Cardiac septum (tissue), 1 donor: Measurements from ENCODE around the gene MYADML2. TPM values are rescaled to one million over a fixed set of nuclear protein-coding genes. Genes with fewer than 3 reads are reported as not detected.

Source experiments
- DNase-seq: peaks from one replicate; pipeline ENCODE4 v3.0.0-alpha.2; 2020; ENCODE audit warnings: low spot score
- intact Hi-C: fragments of 100-400 bp; cut with DNase I; formaldehyde crosslinking; loops from one replicate; pipeline ENCODE4 v1.14.0; 2022
- total RNA-seq: library from RNA; stranded (reverse); fragmentation: NEBNext Ultra II Directional; extraction: Animal tissue kit (Norgen Biotek cat#: 25700); gene quantifications from one replicate; pipeline ENCODE4 v1.2.1, GENCODE V29; 2021
- donor health status: DM: no; HTN: no; CAD: no.

Gene MYADML2
- total RNA-seq, 1 donor from 2014 or later = 4.4 TPM

GRCh38 chr17:81980122-81980521 lies 33.1 kb upstream of the MYADML2 start:
- DNase-seq = no peak
- intact Hi-C loops = no loop called here

- intact Hi-C loops = loop anchor here (5.0 kb wide), 1 partner anchor 44 kb away; the partner anchor contains the start of genes CENPX and LRRC45
These were observed 31.7 kb upstream of the MYADML2 start for GRCh38 chr17:81978524-81979298.

GRCh38 chr17:81977211-81977808 lies 30.3 kb upstream of the MYADML2 start, which contains the start of gene ASPSCR1:
TSS of gene ASPSCR1 (plus strand) at chr17:81977629. CDS start at chr17:81977647, 18 bp downstream.
- intact Hi-C loops = loop anchor here (5.0 kb wide), 1 partner anchor 45 kb away; the partner anchor contains the start of genes CENPX and LRRC45
- DNase-seq = peak; percentile 95

More at GRCh38 chr17:81978524-81979298, 31.7 kb upstream of the MYADML2 start:
- no peak for DNase-seq

DNA sequence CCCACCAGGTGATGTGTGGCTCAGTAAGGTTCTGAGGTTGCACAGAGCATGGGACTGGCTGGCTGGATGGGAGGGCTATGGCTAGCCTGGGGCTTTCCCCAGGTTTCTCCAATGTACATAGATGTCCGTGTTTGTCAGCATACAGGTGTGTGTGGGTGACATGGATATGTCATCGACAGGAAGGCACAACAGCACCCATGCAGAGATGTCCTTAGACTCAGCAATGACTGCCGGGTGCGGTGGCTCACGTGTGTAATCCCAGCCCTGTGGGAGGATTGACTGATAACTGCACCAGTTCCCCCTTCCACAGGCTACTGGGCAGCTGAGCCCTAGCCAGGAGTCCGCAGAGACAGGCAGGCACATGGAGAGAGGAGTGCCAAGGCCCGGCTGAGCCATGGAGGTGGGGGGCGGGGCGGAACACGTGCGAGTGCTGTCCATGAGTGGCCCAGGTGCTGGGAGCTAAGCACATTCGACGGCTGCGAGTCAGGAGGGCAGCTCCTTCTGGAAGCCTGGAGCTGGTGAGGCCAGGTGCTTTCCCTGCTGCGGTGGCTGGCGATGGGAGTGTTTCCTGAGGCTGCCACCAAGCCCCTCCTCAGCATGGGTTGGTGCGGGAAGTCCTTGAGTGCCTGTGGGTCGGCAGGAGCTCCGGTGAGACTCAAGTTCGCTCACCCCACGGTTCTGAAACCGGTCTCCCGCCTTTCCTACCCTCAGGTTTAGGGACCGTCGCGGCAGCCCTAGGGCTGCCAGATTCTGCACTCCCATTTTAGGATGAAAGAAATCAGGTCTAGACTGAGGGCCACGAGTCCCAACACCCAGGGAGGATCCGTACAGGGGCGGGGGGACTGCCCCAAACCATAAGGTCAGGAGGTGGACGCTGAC lies 29.5 kb upstream of the MYADML2 start:
- DNase-seq = no peak
- intact Hi-C loops = loop anchor here (5.0 kb wide), 1 partner anchor 46 kb away; the partner anchor contains the start of genes CENPX and LRRC45

- DNase-seq = no peak
- intact Hi-C loops = no loop called here
These were observed 26.4 kb upstream of the MYADML2 start for GRCh38 chr17:81973432-81973831.

DNA sequence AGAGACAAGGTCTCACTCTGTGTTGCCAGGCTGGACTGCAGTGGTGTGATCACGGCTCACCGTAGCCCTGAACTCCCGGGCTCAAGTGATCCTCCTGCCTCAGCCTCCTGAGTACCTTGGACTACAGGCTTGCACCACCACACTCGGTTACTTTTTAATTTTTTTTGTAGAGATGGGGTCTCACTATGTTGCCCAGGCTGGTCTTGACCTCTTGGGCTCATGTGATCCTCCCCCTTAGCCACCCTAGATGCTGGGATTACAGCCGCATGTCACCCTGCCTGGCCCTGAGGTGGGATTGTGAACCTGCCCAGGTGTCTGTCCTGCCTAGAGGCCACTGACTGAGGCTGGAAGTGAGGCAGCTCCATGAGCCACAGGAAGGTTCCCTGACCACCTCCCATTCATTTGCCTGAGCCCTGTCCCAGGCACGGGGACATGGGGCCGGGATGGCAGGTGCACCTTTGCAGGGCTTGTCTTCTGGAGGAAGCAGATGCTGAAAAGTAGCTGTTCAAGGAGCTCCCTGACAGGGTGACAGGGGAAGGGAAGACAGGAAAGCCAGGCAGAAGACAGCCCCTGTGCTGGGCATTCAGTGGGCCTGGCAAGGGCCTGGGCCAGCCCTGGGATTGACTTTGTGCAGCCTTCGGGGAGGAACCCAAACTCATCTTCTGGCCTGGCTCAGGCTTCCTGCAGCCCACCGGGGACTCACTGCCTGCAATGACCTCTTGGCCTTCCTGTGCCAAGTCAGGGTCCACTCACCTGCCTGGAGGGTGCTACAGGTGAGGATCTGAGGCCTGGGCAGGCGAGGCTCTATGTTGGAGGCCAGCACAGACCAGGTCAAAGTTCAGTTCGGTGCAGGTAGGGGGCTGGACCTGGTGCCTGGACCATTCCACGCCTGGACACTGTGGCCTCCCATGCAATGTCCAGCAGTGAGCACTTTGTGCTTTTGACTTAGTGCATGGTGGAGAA lies 22.1 kb upstream of the MYADML2 start:
- no peak for DNase-seq
- intact Hi-C loops = no loop called here

GRCh38 chr17:81968396-81968745 lies 21.3 kb upstream of the MYADML2 start:
- intact Hi-C loops = no loop called here
- no peak for DNase-seq

DNA sequence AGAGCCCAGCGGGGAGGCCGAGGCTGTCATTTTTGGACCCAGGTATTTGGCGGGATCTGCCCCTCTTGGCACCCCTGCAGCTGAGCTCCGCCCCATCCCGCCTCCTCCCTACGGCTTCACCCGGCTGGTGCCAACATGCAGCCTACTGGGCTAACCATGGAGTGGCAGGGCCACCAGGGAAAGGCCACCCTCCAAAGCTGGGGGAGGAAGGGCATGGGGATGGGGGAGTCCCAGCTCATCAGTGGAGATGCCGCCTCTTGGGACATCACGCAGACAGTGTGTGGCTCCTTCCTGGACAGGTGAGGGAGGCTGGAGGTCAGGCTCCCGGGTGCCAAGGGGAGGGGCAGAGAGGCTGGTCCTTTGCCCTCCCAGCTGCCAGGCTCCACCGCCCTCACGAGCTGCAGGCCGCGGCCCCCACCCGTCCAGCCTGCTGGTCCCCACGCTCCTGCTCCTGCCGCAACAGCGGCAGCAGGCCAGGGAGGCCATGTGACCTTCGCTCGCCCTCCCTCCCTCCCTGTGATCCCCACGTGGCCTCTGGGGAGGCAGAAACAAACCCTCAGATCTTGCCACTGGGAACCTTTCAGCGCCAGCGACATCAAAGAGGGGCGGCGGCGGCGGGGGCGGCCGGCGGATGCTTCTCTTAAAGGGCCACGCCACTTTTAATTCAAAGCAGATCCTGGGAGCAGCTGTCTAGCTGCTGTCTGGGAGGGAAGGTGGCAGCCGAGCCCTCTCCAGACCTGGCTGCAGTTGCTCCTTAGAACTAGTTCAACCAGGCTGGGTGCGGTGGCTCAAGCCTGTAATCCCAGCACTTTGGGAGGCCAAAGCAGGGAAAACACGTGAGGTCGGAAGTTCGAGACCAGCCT lies 20.7 kb upstream of the MYADML2 start:
- intact Hi-C loops = no loop called here
- peak; percentile 89 for DNase-seq

DNA sequence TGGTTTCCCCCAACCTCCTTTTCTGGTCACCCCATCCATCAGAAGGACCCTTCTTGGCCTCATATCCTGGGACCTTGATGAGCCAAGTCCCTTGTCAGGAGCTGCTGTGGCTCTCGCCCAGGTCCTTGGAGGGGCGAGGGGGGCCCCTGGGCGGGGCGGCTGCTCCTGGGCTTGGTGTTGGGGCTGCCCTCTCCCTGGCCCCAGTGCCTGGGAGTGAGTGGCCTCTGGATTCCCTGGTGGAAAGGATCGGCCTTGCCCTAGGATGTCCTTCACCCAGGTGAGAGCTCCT lies 20.2 kb upstream of the MYADML2 start:
- intact Hi-C loops = no loop called here
- DNase-seq = no peak

DNA sequence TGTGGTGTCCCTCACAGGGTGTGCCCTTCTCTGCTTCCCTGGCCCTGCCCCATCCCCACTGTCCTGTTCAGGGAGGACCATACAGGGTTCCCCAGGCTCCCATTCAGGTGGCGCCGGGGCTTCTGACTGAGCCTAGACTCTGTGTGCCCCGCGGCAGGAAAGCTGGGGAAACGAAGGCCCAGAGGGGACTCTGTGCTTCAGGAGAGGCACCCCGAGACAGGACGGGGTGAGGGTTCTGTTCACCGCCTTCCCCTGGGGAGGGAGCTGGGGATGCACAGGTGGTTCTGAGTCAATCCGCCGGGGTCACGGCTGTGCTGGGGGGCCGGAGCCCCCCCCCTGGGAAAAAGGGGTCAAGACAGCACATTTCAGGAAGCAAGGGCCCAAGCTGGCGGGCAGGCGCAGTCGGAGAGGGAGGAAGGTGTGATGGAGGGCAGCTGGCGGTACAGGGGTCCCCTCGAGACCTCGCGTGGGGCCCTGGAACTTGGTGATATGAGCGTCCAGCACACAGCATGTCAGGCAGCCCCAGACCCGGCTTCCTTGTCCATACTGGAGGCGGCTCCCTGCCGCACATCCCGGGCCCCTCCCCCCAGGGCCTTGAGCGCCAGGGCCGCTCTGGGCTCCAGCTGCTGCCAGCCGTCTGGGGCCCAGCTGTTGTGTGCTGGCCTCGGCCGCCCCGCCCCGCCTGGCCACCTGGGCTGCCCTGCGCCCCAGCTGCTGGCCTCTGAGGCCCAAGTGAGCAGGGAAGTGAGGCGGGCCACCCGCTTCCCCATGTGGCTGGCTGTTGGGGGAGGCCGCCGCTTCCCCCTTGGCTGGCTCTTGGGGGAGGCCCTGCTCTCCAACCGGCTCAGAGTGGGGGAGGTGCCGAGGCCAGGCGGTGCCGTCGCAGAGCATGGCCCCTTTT lies 19.6 kb upstream of the MYADML2 start:
- DNase-seq = no peak
- intact Hi-C loops = no loop called here

GRCh38 chr17:81964081-81964849 lies 17.2 kb upstream of the MYADML2 start:
- DNase-seq = no peak
- intact Hi-C loops = no loop called here

DNA sequence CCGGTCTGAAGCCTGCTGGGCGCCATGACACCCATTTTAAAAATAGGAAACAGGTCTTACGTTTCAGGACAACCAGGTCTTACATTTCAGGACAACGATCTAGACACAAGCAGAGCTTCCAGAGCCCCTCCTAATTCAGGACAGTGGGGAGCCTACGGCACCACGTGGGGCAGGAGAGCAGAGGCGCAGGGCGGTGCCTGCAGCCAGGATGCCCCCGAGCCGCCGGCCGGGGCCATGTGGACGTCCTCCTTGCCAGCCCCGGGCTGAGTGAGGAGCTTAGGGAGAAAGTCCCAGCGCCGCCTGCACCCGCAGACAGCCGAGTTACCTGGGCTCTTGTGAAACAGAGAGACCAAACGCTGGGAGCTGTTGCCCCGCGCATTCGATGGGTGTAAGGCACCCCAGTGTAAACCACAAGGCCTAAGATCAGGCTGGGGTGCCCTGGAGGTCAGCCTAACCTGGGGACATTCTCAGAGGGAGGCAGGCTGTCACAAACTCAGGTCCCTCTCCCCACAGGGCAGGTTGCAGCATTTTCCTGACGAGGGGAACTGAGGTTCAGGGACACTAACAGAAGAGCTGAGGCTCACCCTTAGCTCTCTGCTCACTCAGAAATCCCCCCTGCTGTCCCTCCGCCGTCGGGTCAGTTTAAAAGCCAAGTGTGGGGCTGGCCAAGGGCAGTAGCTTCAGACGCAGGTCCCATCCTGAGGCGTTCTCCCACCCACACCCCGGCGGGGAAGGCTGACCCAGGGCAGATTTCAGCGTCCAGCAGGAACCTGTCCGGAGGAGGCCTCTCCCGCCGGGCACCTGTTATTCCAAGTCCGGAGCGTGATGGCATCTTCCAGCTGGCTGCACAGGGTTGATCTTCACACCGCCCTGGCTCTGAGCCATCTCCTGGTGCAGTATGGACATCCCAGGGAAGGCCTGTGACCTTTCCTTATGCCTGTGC lies 15.7 kb upstream of the MYADML2 start:
- no peak for DNase-seq
- intact Hi-C loops = no loop called here

GRCh38 chr17:81961521-81962498 lies 14.8 kb upstream of the MYADML2 start:
- intact Hi-C loops = no loop called here
- DNase-seq = no peak

- DNase-seq = no peak
- intact Hi-C loops = no loop called here
These were observed 14.1 kb upstream of the MYADML2 start, which contains the start of gene NOTUM for GRCh38 chr17:81961087-81961511. TSS of gene NOTUM (minus strand) at chr17:81961187. CDS start at chr17:81960909, 278 bp downstream.
